Mesendoderm (in vitro differentiated cells): ENCODE results near the gene SMC5.

Experiments used
- DNase-seq: peaks from one replicate; pipeline ENCODE4 v3.0.0; 2013
- H2AK5ac ChIP-seq: 2 replicates; pipeline ENCODE4 v1.6.1; 2013; ENCODE audit warnings: low read length, inconsistent platforms
- H2BK120ac ChIP-seq: 2 replicates; pipeline ENCODE4 v1.6.1; 2013; ENCODE audit warnings: low read depth, mild to moderate bottlenecking, low read length, moderate library complexity, mixed read lengths
- H2BK15ac ChIP-seq: replicated peaks from 2 replicates; pipeline ENCODE4 v1.6.1; 2013; ENCODE audit warnings: low read depth, mild to moderate bottlenecking, moderate library complexity
- H2BK5ac ChIP-seq: 2 replicates; pipeline ENCODE4 v1.6.1; 2013; ENCODE audit warnings: low read length, inconsistent platforms
- H3K18ac ChIP-seq: 2 replicates; pipeline ENCODE4 v1.6.1; 2013; ENCODE audit warnings: mild to moderate bottlenecking, low read length, mixed read lengths
- H3K23ac ChIP-seq: one replicate; pipeline ENCODE4 v1.6.1; 2013; ENCODE audit warnings: low read length
- H3K27ac ChIP-seq: 2 replicates; pipeline ENCODE4 v1.5.1; 2013; ENCODE audit warnings: low read depth, mild to moderate bottlenecking, inconsistent platforms, low read length, moderate library complexity
- H3K27me3 ChIP-seq: 2 replicates; pipeline ENCODE4 v1.6.1; 2013; ENCODE audit warnings: low read length, control low read depth, mild to moderate bottlenecking, inconsistent platforms; ENCODE audit not compliant: insufficient read depth, poor library complexity
- H3K36me3 ChIP-seq: 2 replicates; pipeline ENCODE4 v1.6.1; 2013; ENCODE audit warnings: low read length, inconsistent platforms; ENCODE audit not compliant: control insufficient read depth, insufficient read depth
- H3K4ac ChIP-seq: one replicate; pipeline ENCODE4 v1.6.1; 2013; ENCODE audit warnings: low read depth, mild to moderate bottlenecking, low read length, moderate library complexity
- H3K4me1 ChIP-seq: 2 replicates; pipeline ENCODE4 v1.6.1; 2013; ENCODE audit warnings: low read depth, low read length, inconsistent platforms; ENCODE audit not compliant: control insufficient read depth
- H3K4me2 ChIP-seq: 2 replicates; pipeline ENCODE4 v1.6.1; 2013; ENCODE audit warnings: low read length
- H3K4me3 ChIP-seq: 2 replicates; pipeline ENCODE4 v1.5.1; 2013; ENCODE audit warnings: mild to moderate bottlenecking, low read length
- H3K56ac ChIP-seq: one replicate; pipeline ENCODE4 v1.6.1; 2013; ENCODE audit warnings: low read length
- H3K79me1 ChIP-seq: 2 replicates; pipeline ENCODE4 v1.6.1; 2013; ENCODE audit warnings: low read length, inconsistent platforms
- H3K79me2 ChIP-seq: 2 replicates; pipeline ENCODE4 v1.6.1; 2013; ENCODE audit warnings: mild to moderate bottlenecking, low read length; ENCODE audit not compliant: control insufficient read depth, insufficient read depth
- H3K9ac ChIP-seq: 2 replicates; pipeline ENCODE4 v1.6.1; 2013; ENCODE audit warnings: low read length, inconsistent platforms
- H4K5ac ChIP-seq: one replicate; pipeline ENCODE4 v1.6.1; 2013; ENCODE audit warnings: low read length
- H4K8ac ChIP-seq: one replicate; pipeline ENCODE4 v1.6.1; 2013; ENCODE audit warnings: low read depth, mild to moderate bottlenecking, control low read depth, low read length, moderate library complexity
- WGBS: extraction: QIAGEN DNeasy Blood & Tissue Kit; methylation state at CpG from one replicate; pipeline ENCODE4 v1.1.7; 2013; ENCODE audit warnings: low lambda C conversion rate, missing lambda C conversion rate; ENCODE audit not compliant: insufficient coverage; ENCODE audit errors: extremely low coverage; 5-methylcytosine and 5-hydroxymethylcytosine counted together

SMC5 gene

GRCh38 chr9:70385426-70385825, 126.6 kb downstream of the SMC5 start:
- no peak overlapping the region for H3K4me2 ChIP-seq
- H3K9ac ChIP-seq: no peak overlapping the region
- no peaks in the 10 kb centered on the region for H3K27me3 ChIP-seq
- no peak overlapping the region for H3K56ac ChIP-seq
- no peak overlapping the region for H3K27ac ChIP-seq
- H3K4me1 ChIP-seq: no peaks in the 10 kb centered on the region
- H3K23ac ChIP-seq: no peak overlapping the region
- H4K5ac ChIP-seq: no peak overlapping the region
- H3K79me1 ChIP-seq: no peaks in the 10 kb centered on the region
- no peak overlapping the region for H3K4ac ChIP-seq
- no peak overlapping the region for H3K4me3 ChIP-seq
- DNase-seq: no peak
- no peak overlapping the region for H2AK5ac ChIP-seq
- WGBS: no CpG with 5 or more reads among the region's 3 CpGs
- H2BK120ac ChIP-seq: no peak overlapping the region
- H3K79me2 ChIP-seq: no peaks in the 10 kb centered on the region
- H3K36me3 ChIP-seq: no peaks in the 10 kb centered on the region
- no peak overlapping the region for H2BK15ac ChIP-seq
- no peak overlapping the region for H4K8ac ChIP-seq
- no peak overlapping the region for H2BK5ac ChIP-seq
- no peak overlapping the region for H3K18ac ChIP-seq

- no peak for DNase-seq
- H3K4me2 ChIP-seq: no peak overlapping the region
- WGBS: no CpG with 5 or more reads among the region's 23 CpGs
- no peak overlapping the region for H3K4ac ChIP-seq
- H2BK120ac ChIP-seq: no peak overlapping the region
- H3K27me3 ChIP-seq: no peaks in the 10 kb centered on the region
- H3K4me1 ChIP-seq: no peaks in the 10 kb centered on the region
- H3K23ac ChIP-seq: no peak overlapping the region
- no peak overlapping the region for H2BK5ac ChIP-seq
- H3K18ac ChIP-seq: no peak overlapping the region
- no peak overlapping the region for H2AK5ac ChIP-seq
- no peak overlapping the region for H3K4me3 ChIP-seq
- H3K79me1 ChIP-seq: no peaks in the 10 kb centered on the region
- H3K56ac ChIP-seq: no peak overlapping the region
- H3K9ac ChIP-seq: no peak overlapping the region
- no peaks in the 10 kb centered on the region for H3K79me2 ChIP-seq
- no peaks in the 10 kb centered on the region for H3K36me3 ChIP-seq
- H4K5ac ChIP-seq: no peak overlapping the region
- H3K27ac ChIP-seq: no peak overlapping the region
- no peak overlapping the region for H4K8ac ChIP-seq
- H2BK15ac ChIP-seq: no peak overlapping the region
Observed at GRCh38 chr9:70387663-70388062, 128.9 kb downstream of the SMC5 start.

- no peaks in the 10 kb centered on the region for H3K79me1 ChIP-seq
- H2BK15ac ChIP-seq: no peak overlapping the region
- no peak overlapping the region for H3K4me3 ChIP-seq
- H3K4ac ChIP-seq: no peak overlapping the region
- no peak overlapping the region for H4K8ac ChIP-seq
- no peaks in the 10 kb centered on the region for H3K36me3 ChIP-seq
- no peak overlapping the region for H3K56ac ChIP-seq
- no peak for DNase-seq
- no peak overlapping the region for H4K5ac ChIP-seq
- H3K18ac ChIP-seq: no peak overlapping the region
- no peaks in the 10 kb centered on the region for H3K79me2 ChIP-seq
- no peak overlapping the region for H3K4me2 ChIP-seq
- no peak overlapping the region for H2AK5ac ChIP-seq
- no peak overlapping the region for H3K9ac ChIP-seq
- no peak overlapping the region for H2BK5ac ChIP-seq
- H3K27me3 ChIP-seq: no peaks in the 10 kb centered on the region
- no CpG with 5 or more reads among the region's 3 CpGs for WGBS
- H2BK120ac ChIP-seq: no peak overlapping the region
- H3K4me1 ChIP-seq: no peaks in the 10 kb centered on the region
- no peak overlapping the region for H3K23ac ChIP-seq
- H3K27ac ChIP-seq: no peak overlapping the region
Observed at GRCh38 chr9:70389188-70389587, 130.4 kb downstream of the SMC5 start.

- no CpG with 5 or more reads among the region's 10 CpGs for WGBS
- peak; percentile 48 for DNase-seq
- no peak overlapping the region for H4K8ac ChIP-seq
Observed at GRCh38 chr9:70389621-70390266, 131.0 kb downstream of the SMC5 start.

GRCh38 chr9:70390933-70391341, 132.2 kb downstream of the SMC5 start:
- H3K23ac ChIP-seq: no peak overlapping the region
- no CpG with 5 or more reads among the region's 2 CpGs for WGBS

More at GRCh38 chr9:70389621-70390266, 131.0 kb downstream of the SMC5 start:
- Histone ChIP-seq H3K23ac (no peak overlapping the region), H3K9ac (no peak overlapping the region), H2BK5ac (no peak overlapping the region), H2BK15ac (no peak overlapping the region), H3K27ac (no peak overlapping the region), H3K4me2 (no peak overlapping the region), H3K27me3 (no peaks in the 10 kb centered on the region), H2AK5ac (no peak overlapping the region), H3K79me2 (no peaks in the 10 kb centered on the region), H4K5ac (no peak overlapping the region), H3K4ac (no peak overlapping the region), H3K56ac (no peak overlapping the region), H3K4me1 (no peaks in the 10 kb centered on the region), H3K18ac (no peak overlapping the region), H2BK120ac (no peak overlapping the region), H3K4me3 (no peak overlapping the region), H3K36me3 (no peaks in the 10 kb centered on the region), H3K79me1 (no peaks in the 10 kb centered on the region)

GRCh38 chr9:70392189-70392588, 133.4 kb downstream of the SMC5 start:
- H3K4me2 ChIP-seq: no peak overlapping the region
- H3K79me1 ChIP-seq: no peaks in the 10 kb centered on the region
- H4K8ac ChIP-seq: no peak overlapping the region
- H2BK5ac ChIP-seq: no peak overlapping the region
- WGBS: no CpG with 5 or more reads among the region's 2 CpGs
- no peak overlapping the region for H2AK5ac ChIP-seq
- no peaks in the 10 kb centered on the region for H3K36me3 ChIP-seq
- no peak overlapping the region for H4K5ac ChIP-seq
- H3K27ac ChIP-seq: no peak overlapping the region
- DNase-seq: no peak
- no peak overlapping the region for H2BK15ac ChIP-seq
- no peak overlapping the region for H3K18ac ChIP-seq
- H2BK120ac ChIP-seq: no peak overlapping the region
- H3K79me2 ChIP-seq: no peaks in the 10 kb centered on the region
- no peak overlapping the region for H3K4ac ChIP-seq
- no peak overlapping the region for H3K4me3 ChIP-seq
- H3K9ac ChIP-seq: no peak overlapping the region
- no peaks in the 10 kb centered on the region for H3K4me1 ChIP-seq
- no peak overlapping the region for H3K23ac ChIP-seq
- H3K56ac ChIP-seq: no peak overlapping the region
- no peaks in the 10 kb centered on the region for H3K27me3 ChIP-seq

More at GRCh38 chr9:70390933-70391341, 132.2 kb downstream of the SMC5 start:
- no peak overlapping the region for H4K8ac ChIP-seq
- no peak overlapping the region for H3K9ac ChIP-seq
- no peak overlapping the region for H2BK15ac ChIP-seq
- no peak overlapping the region for H4K5ac ChIP-seq
- H3K79me2 ChIP-seq: no peaks in the 10 kb centered on the region
- H3K18ac ChIP-seq: no peak overlapping the region
- H3K4me2 ChIP-seq: no peak overlapping the region
- no peaks in the 10 kb centered on the region for H3K36me3 ChIP-seq
- no peak overlapping the region for H2AK5ac ChIP-seq
- H2BK5ac ChIP-seq: no peak overlapping the region
- no peak overlapping the region for H3K27ac ChIP-seq
- no peak overlapping the region for H3K4me3 ChIP-seq
- DNase-seq: peak; percentile 8
- H3K4me1 ChIP-seq: no peaks in the 10 kb centered on the region
- no peak overlapping the region for H3K4ac ChIP-seq
- H3K79me1 ChIP-seq: no peaks in the 10 kb centered on the region
- no peak overlapping the region for H2BK120ac ChIP-seq
- no peaks in the 10 kb centered on the region for H3K27me3 ChIP-seq
- H3K56ac ChIP-seq: no peak overlapping the region
